GM21737 (cell line): ENCODE measurements around the gene CPNE6.

ENCODE experiments used
- ATAC-seq: cut with Tn5 transposase; IDR thresholded peaks from one replicate; pipeline ENCODE4 v1.9.1; 2021; ENCODE audit warnings: mild to moderate bottlenecking, moderate library complexity; ENCODE audit not compliant: unreplicated experiment

The CPNE6 gene

GRCh38 chr14:24054324-24054641, 17.1 kb upstream of the CPNE6 start:
- no peak for ATAC-seq

- no peak for ATAC-seq
Observed at GRCh38 chr14:24054646-24055045, 16.7 kb upstream of the CPNE6 start.

- no peak for ATAC-seq
Observed at GRCh38 chr14:24055971-24056799, 15.2 kb upstream of the CPNE6 start.

DNA sequence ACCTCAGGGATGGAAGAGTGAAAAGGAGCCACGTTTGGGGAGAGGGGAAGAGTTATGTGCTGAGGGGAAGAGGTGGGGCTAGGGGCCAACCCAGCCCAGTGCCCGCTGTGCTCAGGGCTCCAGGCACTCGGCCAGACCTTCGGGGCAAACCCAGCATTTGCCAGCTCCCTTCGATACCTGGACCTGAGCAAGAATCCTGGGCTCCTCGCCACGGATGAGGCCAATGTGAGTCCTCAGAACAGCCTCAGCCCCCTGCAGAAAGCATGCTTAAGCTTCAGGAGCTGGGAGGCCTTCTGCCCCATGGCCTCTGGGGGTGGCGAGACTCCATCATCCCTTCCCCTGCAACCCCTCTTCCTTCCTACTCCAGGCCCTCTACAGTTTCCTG, 14.6 kb upstream of the CPNE6 start:
- ATAC-seq, result no peak

GRCh38 chr14:24057271-24057670, 14.1 kb upstream of the CPNE6 start:
- ATAC-seq, result no peak

DNA sequence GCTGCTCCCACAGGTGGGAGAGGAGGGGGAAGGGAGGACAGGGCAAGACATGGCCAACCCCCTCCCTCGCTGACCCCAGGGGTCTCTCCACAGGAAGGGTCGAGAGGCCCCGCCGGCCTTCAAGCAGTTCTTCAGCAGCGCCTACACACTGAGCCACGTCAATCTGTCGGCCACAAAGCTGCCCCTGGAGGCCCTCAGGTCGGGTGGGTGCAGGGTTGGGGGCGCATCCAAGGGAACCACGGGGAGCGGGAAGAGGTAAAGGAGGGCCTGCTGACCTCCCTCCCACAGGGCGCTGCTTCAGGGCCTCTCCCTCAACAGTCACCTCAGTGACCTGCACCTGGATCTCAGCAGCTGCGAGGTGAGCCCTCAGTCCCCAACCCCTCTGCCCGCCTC, 13.5 kb upstream of the CPNE6 start:
- ATAC-seq, result no peak

DNA sequence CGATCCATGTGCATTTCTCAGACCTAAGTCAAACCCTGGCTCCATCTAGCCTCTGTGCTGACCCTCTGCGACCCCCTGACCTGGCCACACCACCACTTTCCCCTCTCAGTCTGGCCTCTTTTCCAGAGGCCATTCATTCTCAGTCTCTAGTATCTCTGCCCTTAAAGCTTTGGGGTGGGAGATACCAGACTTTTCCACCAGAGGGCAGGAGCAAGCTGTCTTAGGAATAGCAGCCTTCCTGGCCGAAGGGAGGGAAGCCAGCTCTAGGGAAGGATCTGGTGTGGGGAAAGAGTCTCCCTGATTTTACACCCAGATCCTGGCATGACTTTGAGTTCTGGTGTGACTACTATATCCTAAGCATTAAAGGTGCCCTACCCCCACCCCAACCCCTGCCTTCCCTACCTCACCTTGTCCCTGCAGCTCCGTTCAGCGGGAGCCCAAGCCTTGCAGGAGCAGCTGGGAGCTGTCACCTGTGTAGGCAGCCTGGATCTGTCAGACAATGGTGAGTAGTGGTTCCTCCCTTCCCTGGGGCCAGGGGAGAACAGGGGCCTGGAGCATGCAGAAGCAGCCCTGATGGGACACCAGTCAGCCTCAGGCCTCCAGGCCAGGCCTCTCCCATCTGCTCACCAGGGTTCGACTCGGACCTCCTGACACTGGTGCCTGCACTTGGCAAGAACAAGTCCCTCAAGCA, 13.0 kb upstream of the CPNE6 start:
- ATAC-seq, result peak; percentile 48

DNA sequence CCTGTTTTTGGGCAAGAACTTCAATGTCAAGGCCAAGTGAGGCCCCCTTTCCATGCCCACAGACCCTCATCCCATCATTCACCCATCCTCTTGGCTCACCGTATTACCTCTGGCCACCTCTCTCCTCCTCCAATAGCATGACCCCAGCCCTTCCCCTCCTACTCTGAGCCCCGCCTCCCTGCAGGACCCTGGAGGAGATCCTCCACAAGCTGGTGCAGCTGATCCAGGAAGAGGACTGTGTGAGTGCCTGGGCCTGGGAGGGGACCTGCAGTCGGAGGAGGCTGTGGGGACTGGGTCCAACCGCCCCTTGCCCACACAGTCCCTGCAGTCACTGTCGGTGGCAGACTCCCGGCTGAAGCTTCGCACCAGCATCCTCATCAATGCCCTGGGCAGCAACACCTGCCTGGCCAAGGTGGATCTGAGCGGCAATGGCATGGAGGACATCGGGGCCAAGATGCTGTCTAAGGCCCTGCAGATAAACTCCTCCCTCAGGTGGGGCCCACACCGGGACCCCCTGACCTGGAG, 12.3 kb upstream of the CPNE6 start:
- ATAC-seq, result no peak

DNA sequence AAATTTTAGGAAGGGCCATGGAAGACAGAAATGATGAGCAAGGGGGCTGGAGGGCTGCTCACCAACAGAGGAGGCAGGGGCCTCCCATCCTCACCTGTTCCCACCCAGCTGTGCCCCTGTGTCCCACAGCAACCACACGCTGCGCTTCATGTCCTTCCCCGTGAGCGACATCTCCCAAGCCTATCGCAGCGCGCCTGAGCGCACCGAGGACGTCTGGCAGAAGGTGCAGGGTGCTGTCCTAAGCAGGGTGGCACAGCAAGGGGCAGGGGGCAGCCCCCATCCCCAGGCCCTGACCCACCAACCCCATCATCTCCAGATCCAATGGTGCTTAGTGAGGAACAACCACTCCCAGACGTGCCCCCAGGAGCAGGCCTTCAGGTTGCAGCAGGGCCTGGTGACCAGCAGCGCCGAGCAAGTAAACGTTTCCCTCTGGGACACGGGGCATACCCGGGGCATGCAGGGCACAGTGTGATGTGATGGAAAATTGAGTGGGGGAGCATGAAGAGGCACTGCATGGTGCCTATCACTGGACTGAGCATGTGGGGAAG, 11.4 kb upstream of the CPNE6 start:
- ATAC-seq, result no peak

DNA sequence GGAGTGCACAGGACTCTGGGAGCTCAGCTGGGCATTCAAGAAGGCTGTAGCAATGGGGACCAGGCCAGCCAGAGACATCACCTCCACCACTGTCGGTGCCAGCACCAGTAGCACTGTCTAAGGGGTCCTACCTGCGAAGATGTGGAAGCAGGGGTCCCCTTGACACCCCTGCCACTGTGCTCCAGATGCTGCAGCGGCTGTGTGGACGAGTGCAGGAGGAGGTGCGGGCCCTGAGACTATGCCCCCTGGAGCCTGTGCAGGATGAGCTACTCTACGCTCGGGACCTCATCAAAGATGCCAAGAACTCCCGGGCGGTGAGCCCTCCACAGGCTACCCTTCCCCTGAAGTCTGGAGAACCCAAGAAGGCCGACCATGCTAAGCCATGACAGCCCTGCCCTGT, 10.9 kb upstream of the CPNE6 start:
- no peak for ATAC-seq

DNA sequence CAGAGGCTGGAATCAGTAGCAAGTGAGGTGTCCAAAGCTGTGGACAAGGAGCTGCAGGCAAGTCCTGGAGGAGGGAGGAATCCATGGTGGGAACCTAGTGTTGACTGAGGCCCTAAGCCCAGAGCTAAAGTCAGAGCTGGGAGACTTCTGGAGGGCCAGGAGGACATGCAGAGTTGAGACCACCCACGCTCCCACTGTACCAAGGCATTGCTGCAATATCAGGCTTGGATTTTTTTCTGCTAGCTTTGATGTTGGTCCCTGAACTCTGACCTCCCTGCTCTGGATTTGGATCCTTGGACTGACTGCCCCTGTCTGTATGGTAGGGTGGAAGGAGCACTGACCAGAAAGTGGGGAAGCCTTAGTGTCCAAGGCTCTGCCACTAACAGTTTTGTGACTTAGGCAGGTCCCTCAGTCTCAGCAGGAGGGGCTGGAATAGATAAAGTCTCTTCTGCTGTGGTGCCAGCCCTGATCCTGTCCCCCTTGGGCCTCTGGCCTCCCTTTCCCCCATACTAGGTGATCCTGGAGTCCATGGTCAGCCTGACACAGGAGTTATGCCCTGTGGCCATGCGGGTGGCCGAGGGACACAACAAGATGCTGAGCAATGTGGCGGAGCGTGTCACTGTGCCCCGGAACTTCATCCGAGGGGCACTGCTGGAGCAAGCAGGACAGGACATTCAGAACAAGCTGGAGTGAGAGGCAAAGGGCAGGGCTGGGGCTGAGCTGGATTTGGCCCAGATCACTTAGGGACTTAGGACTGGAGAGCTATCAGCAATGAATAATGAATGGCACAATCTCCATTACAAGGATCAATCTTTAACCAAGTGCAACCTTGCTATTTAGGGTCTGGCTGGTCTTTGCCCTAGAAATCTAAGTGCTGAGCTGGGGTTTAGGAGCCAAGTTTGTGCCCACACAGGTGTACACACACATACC, 10.1 kb upstream of the CPNE6 start:
- ATAC-seq, result no peak

DNA sequence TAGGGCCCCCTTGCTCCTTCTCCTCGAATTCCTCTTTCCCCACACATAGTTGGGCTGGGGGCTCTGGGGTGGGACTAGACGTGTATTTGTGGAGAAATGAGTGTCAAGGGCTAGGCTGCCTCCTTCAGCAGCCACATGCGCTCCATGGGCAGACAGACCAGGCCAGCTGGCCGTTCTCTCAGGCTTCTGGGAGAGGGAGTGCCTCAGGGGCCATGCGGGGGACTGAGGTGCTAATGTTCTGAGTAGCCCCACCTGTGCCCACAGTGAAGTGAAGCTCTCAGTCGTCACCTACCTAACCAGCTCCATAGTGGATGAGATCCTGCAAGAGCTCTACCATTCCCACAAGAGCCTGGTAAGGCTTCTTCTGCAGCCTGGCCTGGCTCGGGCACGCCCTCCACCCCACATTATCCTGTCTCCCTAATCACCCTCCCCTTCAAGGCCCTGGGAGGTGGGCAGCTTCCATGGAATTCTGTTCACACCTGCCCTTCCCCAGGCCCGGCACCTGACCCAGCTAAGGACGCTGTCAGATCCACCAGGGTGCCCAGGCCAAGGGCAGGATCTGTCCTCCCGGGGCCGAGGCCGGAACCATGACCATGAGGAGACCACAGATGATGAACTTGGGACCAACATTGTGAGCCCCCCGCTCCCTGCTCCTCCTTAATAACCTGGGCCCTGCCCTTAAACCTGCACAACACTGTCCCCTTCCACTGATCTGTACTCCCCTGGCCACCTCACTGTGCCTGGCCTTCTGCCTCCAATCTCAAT, 9.0 kb upstream of the CPNE6 start:
- no peak for ATAC-seq

DNA sequence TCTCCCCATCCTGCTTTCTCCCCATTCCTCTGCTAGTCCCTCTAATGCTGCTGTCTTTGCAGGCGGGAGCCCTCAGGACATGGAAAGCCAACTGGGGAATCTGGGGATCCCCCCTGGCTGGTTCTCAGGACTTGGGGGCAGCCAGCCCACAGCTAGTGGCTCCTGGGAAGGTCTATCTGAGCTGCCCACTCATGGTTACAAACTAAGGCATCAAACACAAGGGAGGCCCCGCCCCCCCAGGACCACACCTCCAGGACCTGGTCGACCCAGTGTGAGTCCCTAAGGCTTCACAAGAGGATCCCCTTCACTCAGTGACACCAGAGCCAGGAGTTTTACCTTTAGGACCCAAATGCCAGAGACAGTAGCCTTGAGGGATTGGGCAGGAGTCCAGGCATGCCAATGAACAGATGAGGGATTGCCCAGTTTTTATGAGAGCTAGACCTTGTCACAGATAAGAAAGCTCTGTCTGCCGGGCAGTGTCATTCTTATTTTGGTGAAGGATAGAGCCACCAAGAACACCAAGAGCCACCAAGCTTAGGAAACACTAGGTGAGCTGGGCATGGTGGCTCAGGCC, 8.0 kb upstream of the CPNE6 start:
- no peak for ATAC-seq

- ATAC-seq, result no peak
Observed at GRCh38 chr14:24064091-24064795, 7.1 kb upstream of the CPNE6 start.

GRCh38 chr14:24064856-24065255, 6.5 kb upstream of the CPNE6 start:
- no peak for ATAC-seq

DNA sequence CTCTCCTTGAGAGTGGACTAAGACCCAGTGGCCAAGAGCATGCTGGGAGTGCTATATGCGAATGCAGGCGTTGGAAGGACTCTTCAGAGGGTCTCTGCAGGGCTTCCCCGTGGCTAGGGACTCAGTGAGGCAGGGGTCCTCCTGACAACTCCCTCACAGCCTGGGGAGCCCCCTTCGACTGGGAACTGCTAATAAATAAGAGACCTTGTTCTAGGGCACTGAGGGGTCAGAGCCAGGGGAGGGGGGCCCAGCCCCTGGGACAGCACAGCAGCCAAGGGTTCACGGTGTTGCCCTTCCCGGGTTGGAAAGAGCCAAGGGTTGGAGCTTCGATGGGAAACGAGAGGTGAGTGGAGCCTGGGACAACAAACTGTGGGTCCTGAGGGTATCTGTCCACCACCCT, 6.0 kb upstream of the CPNE6 start:
- ATAC-seq, result no peak

- ATAC-seq, result no peak
Observed at GRCh38 chr14:24066496-24067132, 4.7 kb upstream of the CPNE6 start.

DNA sequence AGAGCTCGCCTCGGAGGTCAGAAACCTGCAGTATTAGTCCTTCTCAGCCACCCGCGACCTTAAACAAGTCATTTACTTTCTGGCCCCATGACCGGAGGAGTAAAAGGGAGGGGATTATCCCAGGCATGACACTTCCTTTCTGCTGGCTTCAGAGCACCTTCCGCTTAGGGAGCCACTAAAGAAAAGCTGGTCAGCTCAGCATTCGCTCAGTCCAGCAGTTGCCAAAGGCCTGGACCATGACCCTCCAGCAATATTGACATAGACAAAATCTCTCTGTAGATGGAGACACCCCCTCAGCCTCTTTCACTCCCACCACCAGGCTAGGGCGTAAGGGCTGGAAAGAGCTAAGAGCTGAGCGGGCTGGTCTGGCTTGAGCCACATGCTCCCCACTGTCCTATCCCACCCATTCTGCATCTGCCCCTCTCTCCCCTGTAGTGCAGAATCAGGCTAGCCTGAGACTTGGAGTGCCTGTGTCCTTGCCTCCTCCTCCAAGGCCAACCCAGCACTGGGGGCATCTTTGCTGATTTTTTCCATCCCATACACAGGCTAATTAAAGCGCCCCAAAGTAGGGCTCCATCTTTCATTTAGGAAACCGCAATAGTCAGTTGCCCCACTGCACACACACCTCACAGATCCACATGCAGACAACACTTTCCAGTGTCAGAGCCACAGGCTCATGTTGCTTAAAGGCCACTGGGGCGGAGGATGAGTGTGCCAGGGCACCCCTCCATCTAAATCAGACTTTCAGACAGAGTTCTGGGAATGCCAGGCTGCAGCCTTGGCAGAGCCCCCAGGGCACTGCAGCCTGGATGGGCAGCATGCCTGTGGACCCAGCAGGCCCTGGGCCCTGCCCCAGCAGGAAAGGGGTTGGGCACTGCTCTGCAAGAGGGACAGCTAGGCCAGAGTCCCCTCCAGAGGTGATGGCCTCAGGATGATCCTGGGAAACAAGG, 4.0 kb upstream of the CPNE6 start:
- no peak for ATAC-seq
